GM12878 (cell line): ENCODE measurements around the gene TBCE. TPM values are rescaled to one million over a fixed set of nuclear protein-coding genes. Genes with fewer than 3 reads are reported as not detected.
"Not testable (repeated sequence)": the region's sequence is repeated elsewhere in the genome, so short reads cannot be mapped to it uniquely, and the experiment has no call there.

Experiments used
- ATAC-seq: fragments of 200-7000 bp; cut with Tn5 transposase; 3 replicates; pipeline ENCODE4 v1.9.1; 2020; ENCODE audit warnings: mild to moderate bottlenecking, moderate library complexity
- BruUV-seq: library from RNA; stranded (reverse); fragments of 400-500 nt; replicated peaks from 2 replicates; lab custom pipeline; 2021; lab: Mats Ljungman, UMichigan
- CTCF ChIA-PET: fragments of 300-600 bp; sonication (Branson Sonifier 250); formaldehyde crosslinking; extraction: SDS; loops from one replicate; lab custom pipeline; 2021; ENCODE audit warnings: inconsistent platforms; lab: Yijun Ruan, JAX
- POLR2A ChIA-PET: fragments of 350-600 bp; formaldehyde crosslinking; extraction: SDS; loops from one replicate; lab custom pipeline; 2021; ENCODE audit warnings: inconsistent platforms; lab: Charles Lee
- RAD21 ChIA-PET: fragments of 300-600 bp; sonication (Branson Sonifier 250); formaldehyde crosslinking; loops from one replicate; lab custom pipeline; 2023; ENCODE audit warnings: antibody characterized with exemption; ENCODE audit not compliant: unreplicated experiment; lab: Charles Lee
- SMC1A ChIA-PET: fragments of 300-600 bp; sonication (Branson Sonifier 250); formaldehyde crosslinking; loops from one replicate; lab custom pipeline; 2023; ENCODE audit not compliant: unreplicated experiment, uncharacterized antibody; lab: Charles Lee
- DNase-seq: peaks from one replicate; pipeline ENCODE4 v3.0.0-alpha.2; 2011; ENCODE audit warnings: low read depth, low spot score
- FAIRE-seq: peaks from 3 replicates; lab custom pipeline; 2011; peaks lifted over from hg19 to GRCh38; lab: Jason Lieb, UNC
- H2AFZ ChIP-seq: 2 replicates; pipeline ENCODE4 v1.6.0; 2011; ENCODE audit warnings: low read depth, low read length, control low read depth; ENCODE audit not compliant: control insufficient read depth
- H3K27ac ChIP-seq: 2 replicates; pipeline ENCODE4 v1.5.1; 2011; ENCODE audit warnings: control low read depth; ENCODE audit not compliant: control insufficient read depth, insufficient read depth
- H3K27me3 ChIP-seq, 2 experiments: replicated peaks in 1 of 2; 2 replicates each; pipeline versions ENCODE4 v1.6.0 to v1.6.1; 2011; ENCODE audit warnings: low read length in 1 of 2; ENCODE audit not compliant: control insufficient read depth in 2 of 2, insufficient read depth in 2 of 2
- H3K36me3 ChIP-seq, 2 experiments: 2 replicates each; pipeline ENCODE4 v1.5.1; 2011; ENCODE audit warnings: low read length in 1 of 2; ENCODE audit not compliant: control insufficient read depth in 2 of 2, insufficient read depth in 2 of 2
- H3K4me1 ChIP-seq: 2 replicates; pipeline ENCODE4 v1.6.1; 2011; ENCODE audit warnings: mild to moderate bottlenecking, low read length, moderate library complexity, mixed read lengths; ENCODE audit not compliant: control insufficient read depth, insufficient read depth
- H3K4me2 ChIP-seq: 2 replicates; pipeline ENCODE4 v1.6.0; 2011; ENCODE audit warnings: control low read depth; ENCODE audit not compliant: control insufficient read depth, insufficient read depth
- H3K4me3 ChIP-seq: fragments of 200-600 bp; sonication (generic); 2 replicates; pipeline ENCODE4 v1.5.1; 2016
- H3K79me2 ChIP-seq: 2 replicates; pipeline ENCODE4 v1.6.0; 2011; ENCODE audit warnings: low read length; ENCODE audit not compliant: control insufficient read depth, insufficient read depth
- H3K9ac ChIP-seq: 2 replicates; pipeline ENCODE4 v1.8.0; 2011; ENCODE audit warnings: low read length, control low read depth, mixed read lengths; ENCODE audit not compliant: control insufficient read depth, insufficient read depth
- H3K9me3 ChIP-seq: replicated peaks from 3 replicates; pipeline ENCODE4 v1.5.1; 2011; ENCODE audit warnings: mild to moderate bottlenecking, low read length; ENCODE audit not compliant: control insufficient read depth, insufficient read depth
- H4K20me1 ChIP-seq: 2 replicates; pipeline ENCODE4 v1.6.0; 2011; ENCODE audit not compliant: control insufficient read depth, insufficient read depth
- BACH1 ChIP-seq: fragments of 450-650 bp; IDR thresholded peaks from 2 replicates; pipeline ENCODE4 v1.6.1; 2017; ENCODE audit warnings: mild to moderate bottlenecking, borderline replicate concordance
- EZH2 ChIP-seq: IDR thresholded peaks from 2 replicates; pipeline ENCODE4 v1.6.1; 2012; ENCODE audit warnings: low read depth, mild to moderate bottlenecking, control low read depth, inconsistent platforms, low read length, borderline replicate concordance; ENCODE audit not compliant: control insufficient read depth
- GATAD2B ChIP-seq: fragments of 450-650 bp; conservative IDR thresholded peaks from 2 replicates; pipeline ENCODE4 v1.6.1; 2017; ENCODE audit warnings: low read depth, mild to moderate bottlenecking, moderate library complexity
- POLR2AphosphoS5 ChIP-seq: IDR thresholded peaks from 2 replicates; pipeline ENCODE4 v1.6.1; 2011; ENCODE audit warnings: mild to moderate bottlenecking, low read length, inconsistent platforms
- ZNF217 ChIP-seq: fragments of 450-650 bp; IDR thresholded peaks from 2 replicates; pipeline ENCODE4 v1.6.1; 2017; ENCODE audit warnings: antibody characterized with exemption, mild to moderate bottlenecking
- ZNF622 ChIP-seq: fragments of 450-650 bp; IDR thresholded peaks from 2 replicates; pipeline ENCODE4 v1.6.1; 2017; ENCODE audit warnings: mild to moderate bottlenecking, inconsistent platforms
- WGBS: methylation state at CpG from one replicate; pipeline ENCODE4 v1.1.6; 2016; ENCODE audit warnings: low lambda C conversion rate; ENCODE audit not compliant: insufficient replicate concordance, insufficient coverage; ENCODE audit errors: missing lambda C conversion rate; 5-methylcytosine and 5-hydroxymethylcytosine counted together
- in situ Hi-C: fragments of 300-500 bp; cut with MboI; formaldehyde crosslinking; loops from 9 replicates; pipeline ENCODE4 v1.14.3; 2018; ENCODE audit warnings: mixed read lengths
- intact Hi-C: fragments of 100-400 bp; cut with micrococcal nuclease; formaldehyde crosslinking; loops from one replicate; pipeline ENCODE4 v1.14.2; 2022; ENCODE audit not compliant: unreplicated experiment
- polyA plus RNA-seq, 11 experiments: library from polyadenylated mRNA; depleted of rRNA in 4 of 11; unstranded in 6 of 11; stranded (reverse) in 5 of 11; fragments of >200 nt; fragmentation: Nextera tagmentation in 4 of 11; fragmentation: Illumina TruSeq in 1 of 11; extraction: Ambion mirVana in 4 of 11; extraction: Trizol in 1 of 11; gene quantifications; 1 replicate in 1 of 11; 2 replicates in 10 of 11; pipeline versions ENCODE4 v1.2.1 to v1.2.3, GENCODE V29; 2011 to 2016; ENCODE audit warnings: inconsistent platforms in 2 of 11, missing spikeins in 2 of 11, low read depth in 1 of 11
- total RNA-seq, 4 experiments: library from RNA; depleted of rRNA in 3 of 4; stranded (reverse); fragments of >200 nt in 3 of 4; fragmentation: Illumina TruSeq in 1 of 4; extraction: Trizol in 1 of 4; gene quantifications; 2 replicates each; pipeline versions ENCODE4 v1.2.1 to v1.2.3, GENCODE V29; 2013 to 2021
- TF ChIP-seq, protein P1 (sequence below): fragments of 450-650 bp; formaldehyde crosslinking; IDR thresholded peaks from 2 replicates; pipeline ENCODE4 v1.5.0; 2022; ENCODE audit warnings: mild to moderate bottlenecking, missing genetic modification characterization

Gene TBCE
- total and polyA plus RNA-seq, 10 of the 15 experiments (the other 5 are each of a cell fraction or from before 2014, with no cell fraction given), result 22.7 to 48.7 (median 29.2) TPM

- Histone ChIP-seq H3K9ac (no peak overlapping the region), H3K36me3 (no peaks in the 10 kb centered on the region), H2AFZ (no peak overlapping the region), H3K4me3 (no peak overlapping the region), H3K27me3 (no peaks in the 10 kb centered on the region), H3K27ac (no peak overlapping the region), H3K4me1 (no peaks in the 10 kb centered on the region), H3K9me3 (no peaks in the 10 kb centered on the region), H3K79me2 (no peaks in the 10 kb centered on the region), H3K4me2 (no peak overlapping the region), H4K20me1 (no peaks in the 10 kb centered on the region)
- CTCF ChIA-PET, result interaction anchor here (0.6 to 1.8 kb wide), 3 partner anchors 9 to 780 kb away, joined by 3 to 6 read pairs (median 4); no protein-coding TSS in a partner anchor
- in situ Hi-C loops, result no loop called here
- POLR2A ChIA-PET, result no interaction called here
- SMC1A ChIA-PET, result interaction anchor here (0.6 to 1.0 kb wide), 2 partner anchors 9 to 265 kb away, joined by 3 read pairs; no protein-coding TSS in a partner anchor
- intact Hi-C loops, result no loop called here
- FAIRE-seq (no peak), DNase-seq (no peak), ATAC-seq (no peak)
- TF ChIP-seq EZH2 (no peak), ZNF217 (no peak), BACH1 (no peak), POLR2AphosphoS5 (no peak), GATAD2B (no peak), ZNF622 (no peak)
- TF ChIP-seq, protein P1, sequence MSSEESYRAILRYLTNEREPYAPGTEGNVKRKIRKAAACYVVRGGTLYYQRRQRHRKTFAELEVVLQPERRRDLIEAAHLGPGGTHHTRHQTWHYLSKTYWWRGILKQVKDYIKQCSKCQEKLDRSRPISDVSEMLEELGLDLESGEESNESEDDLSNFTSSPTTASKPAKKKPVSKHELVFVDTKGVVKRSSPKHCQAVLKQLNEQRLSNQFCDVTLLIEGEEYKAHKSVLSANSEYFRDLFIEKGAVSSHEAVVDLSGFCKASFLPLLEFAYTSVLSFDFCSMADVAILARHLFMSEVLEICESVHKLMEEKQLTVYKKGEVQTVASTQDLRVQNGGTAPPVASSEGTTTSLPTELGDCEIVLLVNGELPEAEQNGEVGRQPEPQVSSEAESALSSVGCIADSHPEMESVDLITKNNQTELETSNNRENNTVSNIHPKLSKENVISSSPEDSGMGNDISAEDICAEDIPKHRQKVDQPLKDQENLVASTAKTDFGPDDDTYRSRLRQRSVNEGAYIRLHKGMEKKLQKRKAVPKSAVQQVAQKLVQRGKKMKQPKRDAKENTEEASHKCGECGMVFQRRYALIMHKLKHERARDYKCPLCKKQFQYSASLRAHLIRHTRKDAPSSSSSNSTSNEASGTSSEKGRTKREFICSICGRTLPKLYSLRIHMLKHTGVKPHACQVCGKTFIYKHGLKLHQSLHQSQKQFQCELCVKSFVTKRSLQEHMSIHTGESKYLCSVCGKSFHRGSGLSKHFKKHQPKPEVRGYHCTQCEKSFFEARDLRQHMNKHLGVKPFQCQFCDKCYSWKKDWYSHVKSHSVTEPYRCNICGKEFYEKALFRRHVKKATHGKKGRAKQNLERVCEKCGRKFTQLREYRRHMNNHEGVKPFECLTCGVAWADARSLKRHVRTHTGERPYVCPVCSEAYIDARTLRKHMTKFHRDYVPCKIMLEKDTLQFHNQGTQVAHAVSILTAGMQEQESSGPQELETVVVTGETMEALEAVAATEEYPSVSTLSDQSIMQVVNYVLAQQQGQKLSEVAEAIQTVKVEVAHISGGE, result no peak
- BruUV-seq, result no TSS peak
- RAD21 ChIA-PET, result interaction anchor here (1.3 kb wide), 1 partner anchor 58 kb away, joined by 4 read pairs; no protein-coding TSS in a partner anchor
- WGBS, result 63% methylated on average over 3 of the region's 3 CpGs
Observed at GRCh38 chr1:235358899-235359298, 8.3 kb upstream of the TBCE start.

GRCh38 chr1:235364189-235364588, 3.0 kb upstream of the TBCE start:
- H3K36me3 ChIP-seq, H3K27me3 ChIP-seq, H3K9me3 ChIP-seq, H4K20me1 ChIP-seq, H3K4me2 ChIP-seq, DNase-seq, in situ Hi-C loops, SMC1A ChIA-PET, RAD21 ChIA-PET, FAIRE-seq, H2AFZ ChIP-seq, H3K79me2 ChIP-seq, H3K27ac ChIP-seq, ATAC-seq, H3K4me3 ChIP-seq, intact Hi-C loops, BruUV-seq, H3K4me1 ChIP-seq, H3K9ac ChIP-seq: not testable (repeated sequence)
- CTCF ChIA-PET, result interaction anchor here (0.6 to 0.8 kb wide), 2 partner anchors 33 to 57 kb away, joined by 3 read pairs; no protein-coding TSS in a partner anchor
- 88% methylated on average over 9 of the region's 9 CpGs for WGBS
- POLR2A ChIA-PET, result interaction anchor here (0.6 to 1.0 kb wide), 3 partner anchors 36 to 505 kb away, joined by 3 to 4 read pairs (median 3); partner anchors contain the start of genes ARID4B and GGPS1
